HG03135 (cell line): ENCODE data around the gene TNS1.

Experiments used
- ATAC-seq: cut with Tn5 transposase; IDR thresholded peaks from one replicate; pipeline ENCODE4 v1.9.1; 2021; ENCODE audit warnings: mild to moderate bottlenecking, moderate library complexity; ENCODE audit not compliant: unreplicated experiment

Gene TNS1

GRCh38 chr2:217902379-217903141 is 100.2 kb downstream of the TNS1 start:
- ATAC-seq: no peak

GRCh38 chr2:217901835-217902378 is 100.9 kb downstream of the TNS1 start:
- no peak for ATAC-seq

GRCh38 chr2:217901400-217901799 is 101.4 kb downstream of the TNS1 start:
- no peak for ATAC-seq

GRCh38 chr2:217900780-217901360 is 101.9 kb downstream of the TNS1 start:
- ATAC-seq: no peak

GRCh38 chr2:217900010-217900779 is 102.6 kb downstream of the TNS1 start:
- ATAC-seq: no peak

- no peak for ATAC-seq
Measured at GRCh38 chr2:217899231-217900009, 103.4 kb downstream of the TNS1 start.

GRCh38 chr2:217897816-217898806 is 104.7 kb downstream of the TNS1 start:
- no peak for ATAC-seq

- no peak for ATAC-seq
Measured at GRCh38 chr2:217897091-217897715, 105.6 kb downstream of the TNS1 start.

GRCh38 chr2:217895070-217895635 is 107.6 kb downstream of the TNS1 start:
- no peak for ATAC-seq

GRCh38 chr2:217893440-217893839 is 109.4 kb downstream of the TNS1 start:
- no peak for ATAC-seq

- no peak for ATAC-seq
Measured at GRCh38 chr2:217892560-217892959, 110.2 kb downstream of the TNS1 start.

- ATAC-seq: no peak
Measured at GRCh38 chr2:217890445-217890844, 112.3 kb downstream of the TNS1 start.

- no peak for ATAC-seq
Measured at GRCh38 chr2:217889656-217890055, 113.1 kb downstream of the TNS1 start.

GRCh38 chr2:217887841-217888701 is 114.7 kb downstream of the TNS1 start:
- no peak for ATAC-seq

GRCh38 chr2:217886720-217887309 is 116.0 kb downstream of the TNS1 start:
- peak; percentile 60 for ATAC-seq

GRCh38 chr2:217886091-217886490 is 116.7 kb downstream of the TNS1 start:
- ATAC-seq: no peak

GRCh38 chr2:217884985-217885384 is 117.8 kb downstream of the TNS1 start:
- ATAC-seq: no peak
